PC-3 (cell line): ENCODE data around the gene KDM6A.

ENCODE experiments used
- EZH2 ChIP-seq: fragments of 300-600 bp; sonication (generic); IDR thresholded peaks from one replicate; pipeline ENCODE4 v1.6.1; 2017; ENCODE audit warnings: antibody characterized with exemption, mild to moderate bottlenecking, low read length; ENCODE audit not compliant: unreplicated experiment
- TF ChIP-seq, protein P1 (sequence below): fragments of 300-600 bp; sonication (generic); conservative IDR thresholded peaks from 2 replicates; pipeline ENCODE4 v1.5.1; 2017; ENCODE audit warnings: antibody characterized with exemption, low read depth, mild to moderate bottlenecking, low read length

DNA sequence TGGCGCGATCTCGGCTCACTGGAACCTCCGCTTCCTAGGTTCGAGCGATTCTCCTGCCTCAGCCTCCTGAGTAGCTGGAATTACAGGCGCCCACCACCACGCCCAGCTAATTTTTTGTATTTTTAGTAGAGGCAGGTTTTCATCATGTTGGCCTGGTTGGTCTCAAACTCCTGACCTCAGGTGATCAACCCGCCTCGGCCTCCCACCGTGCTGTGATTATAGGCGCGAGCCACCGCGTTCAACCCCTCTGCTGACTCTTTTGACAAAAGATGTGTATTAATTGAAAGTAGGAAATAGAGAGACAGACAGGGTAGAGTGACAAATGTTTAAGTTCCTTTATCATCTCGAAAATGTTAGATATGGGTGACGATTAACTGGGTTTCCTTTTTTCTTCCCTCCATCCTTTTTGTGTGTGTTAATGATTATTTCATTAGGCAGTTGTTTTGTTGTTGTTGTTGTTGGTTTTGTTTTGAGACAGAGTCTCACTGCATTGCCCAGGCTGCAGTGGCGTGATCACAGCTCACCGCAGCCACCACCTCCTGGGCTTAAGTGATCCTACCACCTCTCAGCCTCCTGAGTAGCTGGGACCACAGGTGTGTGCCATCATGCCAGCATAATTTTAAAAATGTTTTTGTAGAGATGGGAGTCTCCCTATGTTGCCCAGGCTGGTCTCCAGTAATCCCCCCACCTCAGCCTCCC is 79.5 kb downstream of the KDM6A start:
- TF ChIP-seq, protein P1, sequence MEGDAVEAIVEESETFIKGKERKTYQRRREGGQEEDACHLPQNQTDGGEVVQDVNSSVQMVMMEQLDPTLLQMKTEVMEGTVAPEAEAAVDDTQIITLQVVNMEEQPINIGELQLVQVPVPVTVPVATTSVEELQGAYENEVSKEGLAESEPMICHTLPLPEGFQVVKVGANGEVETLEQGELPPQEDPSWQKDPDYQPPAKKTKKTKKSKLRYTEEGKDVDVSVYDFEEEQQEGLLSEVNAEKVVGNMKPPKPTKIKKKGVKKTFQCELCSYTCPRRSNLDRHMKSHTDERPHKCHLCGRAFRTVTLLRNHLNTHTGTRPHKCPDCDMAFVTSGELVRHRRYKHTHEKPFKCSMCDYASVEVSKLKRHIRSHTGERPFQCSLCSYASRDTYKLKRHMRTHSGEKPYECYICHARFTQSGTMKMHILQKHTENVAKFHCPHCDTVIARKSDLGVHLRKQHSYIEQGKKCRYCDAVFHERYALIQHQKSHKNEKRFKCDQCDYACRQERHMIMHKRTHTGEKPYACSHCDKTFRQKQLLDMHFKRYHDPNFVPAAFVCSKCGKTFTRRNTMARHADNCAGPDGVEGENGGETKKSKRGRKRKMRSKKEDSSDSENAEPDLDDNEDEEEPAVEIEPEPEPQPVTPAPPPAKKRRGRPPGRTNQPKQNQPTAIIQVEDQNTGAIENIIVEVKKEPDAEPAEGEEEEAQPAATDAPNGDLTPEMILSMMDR: no peak
- TF ChIP-seq EZH2: no peak
